GM12872 (cell line): ENCODE measurements around the gene KLHL34.

Source experiments
- TF ChIP-seq, protein P1 (sequence below): IDR thresholded peaks from 3 replicates; pipeline ENCODE4 v1.5.1; 2011; ENCODE audit warnings: low read depth, mild to moderate bottlenecking, low read length, moderate library complexity; ENCODE audit not compliant: insufficient read depth

KLHL34 gene

DNA sequence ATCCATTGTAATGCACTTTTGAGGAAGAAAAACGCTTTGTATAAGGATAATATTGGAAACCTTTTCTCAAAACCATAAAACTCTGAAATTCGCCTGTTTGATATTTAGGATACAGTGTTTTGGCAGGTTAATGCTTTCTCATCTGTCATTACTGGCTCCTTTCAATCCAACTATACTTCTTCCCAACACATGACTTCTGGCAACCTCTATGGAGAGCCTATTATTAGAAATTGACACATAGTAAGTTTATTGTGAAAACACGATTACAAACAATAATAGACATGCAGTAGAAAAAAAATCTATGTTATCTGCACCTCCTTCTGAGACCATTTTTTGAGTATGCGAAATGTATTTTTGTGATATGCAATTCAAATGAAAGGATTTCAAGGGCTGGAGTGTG, 4.6 kb upstream of the KLHL34 start:
- TF ChIP-seq, protein P1, sequence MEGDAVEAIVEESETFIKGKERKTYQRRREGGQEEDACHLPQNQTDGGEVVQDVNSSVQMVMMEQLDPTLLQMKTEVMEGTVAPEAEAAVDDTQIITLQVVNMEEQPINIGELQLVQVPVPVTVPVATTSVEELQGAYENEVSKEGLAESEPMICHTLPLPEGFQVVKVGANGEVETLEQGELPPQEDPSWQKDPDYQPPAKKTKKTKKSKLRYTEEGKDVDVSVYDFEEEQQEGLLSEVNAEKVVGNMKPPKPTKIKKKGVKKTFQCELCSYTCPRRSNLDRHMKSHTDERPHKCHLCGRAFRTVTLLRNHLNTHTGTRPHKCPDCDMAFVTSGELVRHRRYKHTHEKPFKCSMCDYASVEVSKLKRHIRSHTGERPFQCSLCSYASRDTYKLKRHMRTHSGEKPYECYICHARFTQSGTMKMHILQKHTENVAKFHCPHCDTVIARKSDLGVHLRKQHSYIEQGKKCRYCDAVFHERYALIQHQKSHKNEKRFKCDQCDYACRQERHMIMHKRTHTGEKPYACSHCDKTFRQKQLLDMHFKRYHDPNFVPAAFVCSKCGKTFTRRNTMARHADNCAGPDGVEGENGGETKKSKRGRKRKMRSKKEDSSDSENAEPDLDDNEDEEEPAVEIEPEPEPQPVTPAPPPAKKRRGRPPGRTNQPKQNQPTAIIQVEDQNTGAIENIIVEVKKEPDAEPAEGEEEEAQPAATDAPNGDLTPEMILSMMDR: no peak

DNA sequence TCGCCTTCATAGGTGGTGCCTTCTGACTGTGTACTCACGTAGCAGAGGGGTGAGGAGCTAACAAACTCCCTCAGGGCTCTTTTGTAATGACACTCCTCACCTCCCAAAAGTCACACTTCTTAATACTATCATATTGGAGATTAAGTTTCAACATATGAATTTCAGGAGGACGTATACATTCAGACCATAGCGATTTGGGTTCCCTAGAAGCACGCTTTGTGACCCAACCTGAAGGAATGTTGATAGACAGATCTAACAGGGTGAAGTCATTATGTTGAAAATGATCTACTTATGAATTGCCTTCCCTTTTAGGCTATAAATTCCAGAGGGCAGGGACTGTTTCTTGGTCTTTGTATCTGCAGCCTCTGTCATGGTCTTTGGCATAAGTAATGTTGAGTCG, 3.2 kb upstream of the KLHL34 start:
- TF ChIP-seq, protein P1: no peak

DNA sequence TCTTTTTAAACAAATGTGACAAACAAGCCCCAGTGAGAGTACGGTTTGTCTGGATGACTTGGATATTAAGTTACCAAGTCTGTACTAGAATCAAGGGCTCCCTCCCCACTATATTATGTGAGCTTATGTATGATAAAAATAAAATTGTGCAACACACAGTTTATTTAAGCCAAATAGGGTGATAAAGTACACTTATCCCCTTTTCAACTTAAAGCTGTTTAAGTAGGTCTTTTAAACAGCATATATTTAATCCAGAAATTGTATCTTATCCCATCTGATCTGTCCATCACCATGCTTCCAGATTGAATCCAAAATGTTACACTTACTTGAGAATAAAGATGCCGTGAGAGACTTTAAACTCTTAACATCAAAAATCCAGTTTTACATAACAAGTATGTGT, 2.0 kb upstream of the KLHL34 start:
- TF ChIP-seq, protein P1: no peak

DNA sequence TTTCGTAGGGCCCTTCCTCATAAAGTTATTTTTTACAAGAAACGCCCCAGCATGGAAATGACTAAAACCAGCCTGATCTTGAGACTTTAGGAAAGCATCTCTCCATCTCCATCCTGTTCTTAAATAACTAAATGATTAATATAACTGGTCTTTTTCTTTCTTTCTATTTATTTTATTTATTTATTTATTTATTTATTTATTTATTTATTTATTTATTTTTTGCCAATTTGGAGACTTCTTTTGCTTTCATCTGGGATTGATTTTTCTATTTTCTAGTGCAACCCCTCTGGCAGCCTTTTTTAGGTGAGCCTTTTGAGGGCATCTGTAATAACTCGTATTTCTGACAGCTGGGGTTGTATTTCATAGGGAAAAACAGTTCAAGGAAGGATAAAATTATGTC, 1.2 kb upstream of the KLHL34 start:
- TF ChIP-seq, protein P1: no peak

DNA sequence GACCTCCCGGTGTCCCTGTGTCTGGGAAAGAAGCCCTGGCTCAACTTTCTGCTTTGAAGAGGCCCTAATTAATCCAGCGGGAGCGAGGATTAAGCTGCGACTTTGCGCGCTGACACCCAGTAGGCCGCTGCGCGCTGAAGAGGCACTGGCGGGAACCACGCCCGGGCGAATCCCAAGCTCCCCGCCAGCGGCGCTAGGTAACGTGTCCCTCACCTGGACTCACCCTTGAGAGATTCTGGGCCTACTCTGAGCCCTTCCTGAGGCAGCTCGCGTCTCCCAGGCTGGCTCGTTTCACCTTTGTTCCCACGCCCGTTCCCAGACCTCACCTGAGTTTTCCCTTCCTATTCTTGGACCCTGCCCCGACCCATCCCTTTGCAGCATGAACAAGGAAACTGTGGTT, 616 bp upstream of the KLHL34 start:
- TF ChIP-seq, protein P1: no peak

DNA sequence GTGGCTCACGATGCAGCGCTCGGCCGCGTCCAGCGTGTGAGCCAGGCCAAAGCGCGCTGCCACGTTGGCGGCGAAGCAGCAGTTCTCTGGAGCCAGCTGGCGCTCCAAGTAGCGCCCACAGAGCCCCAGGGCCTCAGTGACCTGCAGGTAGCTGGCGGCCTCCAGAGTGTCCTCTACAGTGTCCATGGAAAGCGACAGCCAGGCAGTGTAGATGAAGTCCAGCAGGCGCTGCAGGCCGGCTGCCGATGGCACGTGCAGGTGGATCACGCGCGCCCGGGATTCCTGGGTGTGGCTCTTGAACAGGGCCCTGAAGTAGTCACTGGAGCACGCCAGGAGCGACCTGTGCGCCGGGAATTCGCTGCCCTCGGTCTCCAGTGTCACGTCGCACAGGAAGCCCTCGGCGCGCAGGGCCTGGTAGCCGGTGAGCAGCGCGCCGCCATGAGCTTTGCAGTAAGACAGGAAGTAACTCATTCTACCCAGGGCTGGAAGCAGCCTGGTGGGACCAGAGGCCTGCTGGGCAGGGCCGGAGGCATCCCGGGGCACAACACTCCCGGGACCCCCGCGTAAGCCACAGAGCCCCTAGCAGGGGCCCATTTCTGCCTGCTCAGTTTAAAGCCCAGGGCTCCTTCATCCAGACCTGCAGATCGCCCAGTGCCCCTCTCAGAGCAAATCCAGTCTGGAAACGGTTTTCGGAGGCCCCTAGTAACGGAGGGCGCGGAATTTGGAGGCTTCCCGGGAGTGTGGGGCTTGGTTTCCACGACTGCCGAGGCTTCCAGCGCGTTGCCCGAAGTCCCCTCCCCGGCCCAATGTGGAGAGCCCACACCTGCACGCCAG, 595 bp downstream of the KLHL34 start:
- TF ChIP-seq, protein P1: no peak

DNA sequence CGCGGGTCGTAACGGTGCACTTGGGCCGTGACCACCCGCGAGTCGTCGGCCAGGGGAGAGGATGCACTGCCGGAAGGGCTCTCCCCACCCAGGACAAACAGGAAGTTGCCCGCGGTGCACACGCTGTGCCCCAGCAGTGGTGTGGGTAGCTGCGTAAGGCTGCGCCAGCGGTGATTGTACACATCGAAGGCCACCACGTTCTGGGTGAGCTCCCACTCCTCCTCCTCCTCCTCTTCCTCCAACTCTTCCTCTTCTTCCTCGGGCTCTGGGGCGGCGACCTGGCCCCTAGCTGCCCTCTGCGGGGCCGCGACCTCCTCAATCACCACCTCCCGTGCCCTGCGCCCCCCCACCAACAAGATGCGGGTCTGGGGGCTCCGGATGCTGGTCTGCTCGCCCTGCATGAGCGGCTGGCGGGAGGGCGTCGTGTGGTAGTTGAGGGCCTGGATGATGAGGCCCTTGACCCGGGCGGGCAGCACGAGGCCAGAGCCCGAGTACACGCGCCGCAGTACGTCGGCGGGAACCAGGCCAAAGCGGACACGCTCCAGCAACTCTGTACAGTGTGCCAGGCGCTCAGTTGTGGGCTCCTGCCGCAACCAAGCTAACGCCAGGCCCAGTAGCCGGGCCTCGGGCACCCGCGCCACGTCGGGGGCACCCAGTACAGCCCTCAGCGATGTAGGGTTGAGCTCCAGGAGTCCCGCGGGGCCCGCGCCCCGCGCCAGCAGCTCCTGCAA, 1.4 kb downstream of the KLHL34 start:
- TF ChIP-seq, protein P1: no peak
